K562 (cell line): Measurements from ENCODE around the gene CNGB1. TPM values are rescaled to one million over a fixed set of nuclear protein-coding genes. Genes with fewer than 3 reads are reported as not detected.

Experiments
- ATAC-seq: fragments of 200-7000 bp; cut with Tn5 transposase; 3 replicates; pipeline ENCODE4 v1.9.1; 2020; ENCODE audit warnings: moderate library complexity
- BruUV-seq: library from RNA; stranded (reverse); fragments of 400-500 nt; replicated peaks from 2 replicates; lab custom pipeline; 2021; lab: Mats Ljungman, UMichigan
- CTCF ChIA-PET: fragments of 300-600 bp; formaldehyde crosslinking; extraction: SDS; loops from one replicate; lab custom pipeline; 2021; ENCODE audit warnings: low intra/inter-chr PET ratio; lab: Yijun Ruan, JAX
- POLR2A ChIA-PET: fragments of 300-600, 350-650 bp; sonication (Branson Sonifier 250); formaldehyde crosslinking; extraction: SDS; loops from one replicate; lab custom pipeline; 2021; ENCODE audit warnings: antibody characterized with exemption, inconsistent platforms; lab: Yijun Ruan, JAX
- DNase-seq, 4 experiments: peaks; one replicate each; pipeline versions ENCODE4 v3.0.0 to v3.0.0-alpha.2; 2011 to 2018; ENCODE audit warnings: low spot score in 3 of 4, mixed read lengths in 3 of 4; ENCODE audit errors: extremely low read depth in 1 of 4
- FAIRE-seq: peaks from 2 replicates; lab custom pipeline; 2011; peaks lifted over from hg19 to GRCh38; lab: Jason Lieb, UNC
- H2AFZ ChIP-seq: 2 replicates; pipeline ENCODE4 v1.6.0; 2011; ENCODE audit warnings: low read depth, low read length, control low read depth, inconsistent platforms
- H3K27ac ChIP-seq: fragments of 200-600 bp; 3 replicates; pipeline ENCODE4 v1.8.0; 2011; ENCODE audit warnings: low read depth, mild to moderate bottlenecking, control low read depth, inconsistent platforms, low read length, moderate library complexity, mixed read lengths; ENCODE audit errors: extremely low read depth
- H3K27me3 ChIP-seq, 2 experiments: fragments of 300-600 bp in 1 of 2; 2 replicates in 1 of 2; 3 replicates in 1 of 2; pipeline versions ENCODE4 v1.6.0 to v1.8.0; 2011; ENCODE audit warnings: inconsistent platforms in 2 of 2, low read length in 2 of 2, mild to moderate bottlenecking in 1 of 2, mixed read lengths in 1 of 2, moderate library complexity in 1 of 2; ENCODE audit not compliant: control insufficient read depth in 2 of 2, insufficient read depth in 2 of 2
- H3K36me3 ChIP-seq: fragments of 300-600 bp; 3 replicates; pipeline ENCODE4 v1.8.0; 2011; ENCODE audit warnings: mild to moderate bottlenecking, low read length, inconsistent platforms; ENCODE audit not compliant: control insufficient read depth, insufficient read depth
- H3K4me1 ChIP-seq, 2 experiments: fragments of 200-600 bp in 1 of 2; replicated peaks in 1 of 2; 2 replicates in 1 of 2; 3 replicates in 1 of 2; pipeline versions ENCODE4 v1.5.1 to v1.8.0; 2011; ENCODE audit warnings: inconsistent platforms in 2 of 2, low read length in 2 of 2, mild to moderate bottlenecking in 1 of 2, mixed read lengths in 1 of 2, moderate library complexity in 1 of 2; ENCODE audit not compliant: control insufficient read depth in 2 of 2, insufficient read depth in 2 of 2
- H3K4me2 ChIP-seq: 2 replicates; pipeline ENCODE4 v1.6.1; 2011; ENCODE audit warnings: low read length, control low read depth, inconsistent platforms, mixed read lengths; ENCODE audit not compliant: insufficient read depth
- H3K4me3 ChIP-seq: fragments of 200-600 bp; sonication (generic), shearing (Covaris generic); 2 replicates; pipeline ENCODE4 v1.5.1; 2016; ENCODE audit warnings: control low read depth, inconsistent platforms
- H3K79me2 ChIP-seq: fragments of 200-600 bp; 3 replicates; pipeline ENCODE4 v1.8.0; 2011; ENCODE audit warnings: low read length, inconsistent platforms; ENCODE audit not compliant: control insufficient read depth, insufficient read depth
- H3K9ac ChIP-seq, 2 experiments: 2 replicates each; pipeline versions ENCODE4 v1.6.0 to v1.6.1; 2011; ENCODE audit warnings: low read depth in 2 of 2, low read length in 2 of 2, control low read depth in 1 of 2, inconsistent platforms in 1 of 2, mild to moderate bottlenecking in 1 of 2, mixed read lengths in 1 of 2; ENCODE audit not compliant: insufficient read depth in 1 of 2
- H3K9me1 ChIP-seq: one replicate; pipeline ENCODE4 v1.6.0; 2011; ENCODE audit warnings: inconsistent platforms, mild to moderate bottlenecking, low read length, moderate library complexity; ENCODE audit not compliant: control insufficient read depth, insufficient read depth
- H3K9me3 ChIP-seq: replicated peaks from 2 replicates; pipeline ENCODE4 v1.5.1; 2011; ENCODE audit warnings: low read depth, low read length, inconsistent platforms; ENCODE audit not compliant: control insufficient read depth, insufficient read depth
- H4K20me1 ChIP-seq: replicated peaks from 2 replicates; pipeline ENCODE4 v1.6.1; 2011; ENCODE audit warnings: low read length, inconsistent platforms, mixed read lengths; ENCODE audit not compliant: control insufficient read depth, insufficient read depth
- HDAC1 ChIP-seq, 2 experiments: fragments of 450-650 bp; IDR thresholded peaks; 2 replicates each; pipeline ENCODE4 v1.6.1; 2016 to 2017; ENCODE audit warnings: inconsistent platforms in 1 of 2, mild to moderate bottlenecking in 1 of 2, moderate library complexity in 1 of 2
- MECOM ChIP-seq: fragments of 250-450 bp; sonication (Bioruptor Pico); IDR thresholded peaks from 2 replicates; pipeline ENCODE4 v1.8.0; 2022; ENCODE audit warnings: inconsistent platforms
- ZNF3 ChIP-seq: fragments of 250-450 bp; sonication (Bioruptor Pico); IDR thresholded peaks from 2 replicates; pipeline ENCODE4 v1.5.0; 2021; ENCODE audit warnings: mild to moderate bottlenecking, moderate library complexity
- WGBS: fragments of 100-300 bp; shearing (Covaris generic); methylation state at CpG from one replicate; pipeline ENCODE4 v1.1.6; 2016; ENCODE audit warnings: low coverage, mixed read lengths; ENCODE audit not compliant: insufficient coverage; ENCODE audit errors: missing lambda C conversion rate; 5-methylcytosine and 5-hydroxymethylcytosine counted together
- in situ Hi-C: fragments of 300-500 bp; cut with MboI; formaldehyde crosslinking; loops from 4 replicates; pipeline ENCODE4 v1.15.0; 2018; ENCODE audit warnings: inconsistent platforms, mixed read lengths
- intact Hi-C: fragments of 100-400 bp; cut with micrococcal nuclease; formaldehyde crosslinking; loops from 2 replicates; pipeline ENCODE4 v1.14.2; 2022
- polyA plus RNA-seq, 8 experiments: library from polyadenylated mRNA; depleted of rRNA in 4 of 8; stranded (reverse) in 5 of 8; unstranded in 3 of 8; fragments of >200 nt; fragmentation: Nextera tagmentation in 2 of 8; fragmentation: Illumina TruSeq in 1 of 8; extraction: Ambion mirVana in 2 of 8; extraction: Trizol in 1 of 8; gene quantifications; 2 replicates each; pipeline versions ENCODE4 v1.2.1 to v1.2.3, GENCODE V29; 2011 to 2014; ENCODE audit warnings: inconsistent platforms in 1 of 8, missing spikeins in 1 of 8
- total RNA-seq, 7 experiments: library from RNA; depleted of rRNA in 6 of 7; stranded (reverse); fragments of >200 nt in 6 of 7; fragmentation: Illumina TruSeq in 2 of 7; extraction: Trizol in 2 of 7; gene quantifications; 2 replicates each; pipeline versions ENCODE4 v1.2.1 to v1.2.3, GENCODE V29; 2011 to 2021; ENCODE audit warnings: low replicate concordance in 1 of 7
- TF ChIP-seq, protein P1 (sequence below): fragments of 450-650 bp; IDR thresholded peaks from 2 replicates; pipeline ENCODE4 v1.6.1; 2017; ENCODE audit warnings: antibody characterized with exemption, mild to moderate bottlenecking

Gene CNGB1
- total and polyA plus RNA-seq, 9 of the 15 experiments (the other 6 are each of a cell fraction or from before 2014, with no cell fraction given) = not detected

DNA sequence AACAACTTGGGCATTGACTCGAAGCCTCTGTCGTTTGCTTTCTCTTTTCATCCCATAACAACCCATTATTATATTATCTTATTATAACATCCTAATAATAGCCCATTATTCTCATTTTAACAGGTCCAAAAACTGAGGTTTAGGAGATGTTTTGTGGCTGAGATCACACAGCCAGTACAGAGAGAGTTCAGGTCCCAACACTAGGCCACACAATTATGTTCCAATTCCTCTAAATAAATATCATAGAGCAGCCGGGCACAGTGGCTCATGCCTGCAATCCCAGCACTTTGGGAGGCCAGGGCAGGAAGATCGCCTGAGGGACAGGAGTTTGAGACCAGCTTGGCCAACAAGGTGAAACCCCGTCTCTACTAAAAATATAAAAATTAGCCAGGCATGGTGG lies 128.3 kb downstream of the CNGB1 start:
- POLR2A ChIA-PET = no interaction called here
- no peak overlapping the region for H3K4me2 ChIP-seq
- FAIRE-seq = no peak
- no peaks in the 10 kb centered on the region; the same call in 1 of the 2 replicates for H3K9me3 ChIP-seq
- TF ChIP-seq ZNF3 (no peak), HDAC1 (IDR thresholded peaks at IDR 0.05) (no peak), MECOM (CRISPR knock-in tag) (no peak)
- TF ChIP-seq, protein P1, sequence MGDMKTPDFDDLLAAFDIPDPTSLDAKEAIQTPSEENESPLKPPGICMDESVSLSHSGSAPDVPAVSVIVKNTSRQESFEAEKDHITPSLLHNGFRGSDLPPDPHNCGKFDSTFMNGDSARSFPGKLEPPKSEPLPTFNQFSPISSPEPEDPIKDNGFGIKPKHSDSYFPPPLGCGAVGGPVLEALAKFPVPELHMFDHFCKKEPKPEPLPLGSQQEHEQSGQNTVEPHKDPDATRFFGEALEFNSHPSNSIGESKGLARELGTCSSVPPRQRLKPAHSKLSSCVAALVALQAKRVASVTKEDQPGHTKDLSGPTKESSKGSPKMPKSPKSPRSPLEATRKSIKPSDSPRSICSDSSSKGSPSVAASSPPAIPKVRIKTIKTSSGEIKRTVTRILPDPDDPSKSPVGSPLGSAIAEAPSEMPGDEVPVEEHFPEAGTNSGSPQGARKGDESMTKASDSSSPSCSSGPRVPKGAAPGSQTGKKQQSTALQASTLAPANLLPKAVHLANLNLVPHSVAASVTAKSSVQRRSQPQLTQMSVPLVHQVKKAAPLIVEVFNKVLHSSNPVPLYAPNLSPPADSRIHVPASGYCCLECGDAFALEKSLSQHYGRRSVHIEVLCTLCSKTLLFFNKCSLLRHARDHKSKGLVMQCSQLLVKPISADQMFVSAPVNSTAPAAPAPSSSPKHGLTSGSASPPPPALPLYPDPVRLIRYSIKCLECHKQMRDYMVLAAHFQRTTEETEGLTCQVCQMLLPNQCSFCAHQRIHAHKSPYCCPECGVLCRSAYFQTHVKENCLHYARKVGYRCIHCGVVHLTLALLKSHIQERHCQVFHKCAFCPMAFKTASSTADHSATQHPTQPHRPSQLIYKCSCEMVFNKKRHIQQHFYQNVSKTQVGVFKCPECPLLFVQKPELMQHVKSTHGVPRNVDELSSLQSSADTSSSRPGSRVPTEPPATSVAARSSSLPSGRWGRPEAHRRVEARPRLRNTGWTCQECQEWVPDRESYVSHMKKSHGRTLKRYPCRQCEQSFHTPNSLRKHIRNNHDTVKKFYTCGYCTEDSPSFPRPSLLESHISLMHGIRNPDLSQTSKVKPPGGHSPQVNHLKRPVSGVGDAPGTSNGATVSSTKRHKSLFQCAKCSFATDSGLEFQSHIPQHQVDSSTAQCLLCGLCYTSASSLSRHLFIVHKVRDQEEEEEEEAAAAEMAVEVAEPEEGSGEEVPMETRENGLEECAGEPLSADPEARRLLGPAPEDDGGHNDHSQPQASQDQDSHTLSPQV = no peak
- no peaks in the 10 kb centered on the region for H3K4me1 ChIP-seq
- CTCF ChIA-PET = no interaction called here
- intact Hi-C loops = no loop called here
- no TSS peak for BruUV-seq
- H3K27ac ChIP-seq = no peak overlapping the region
- no peaks in the 10 kb centered on the region for H3K9me1 ChIP-seq
- ATAC-seq = no peak
- in situ Hi-C loops = no loop called here
- WGBS = 12% methylated on average over 5 of the region's 5 CpGs
- no peaks in the 10 kb centered on the region for H3K79me2 ChIP-seq
- no peak overlapping the region for H3K4me3 ChIP-seq
- DNase-seq = no peak
- H2AFZ ChIP-seq = no peak overlapping the region
- no peak overlapping the region for H3K9ac ChIP-seq
- no peaks in the 10 kb centered on the region for H3K36me3 ChIP-seq
- no peaks in the 10 kb centered on the region for H4K20me1 ChIP-seq
- peaks cover 33 to 67% of the 10 kb centered on the region in 2 experiments; a peak in 4 of 5 replicates for H3K27me3 ChIP-seq
